ENCODE measurements around the gene OR52N5. TPM values are rescaled to one million over a fixed set of nuclear protein-coding genes. Genes with fewer than 3 reads are reported as not detected.

The OR52N5 gene
- total RNA-seq, 1 experiment from 2014 or later, result not detected

GRCh38 chr11:5737091-5737490 lies 46.1 kb downstream of the OR52N5 start (continued):
- no peak for TF ChIP-seq ARID4B (CRISPR knock-in tag; IDR thresholded peaks at IDR 0.05; ENCODE audit: borderline replicate concordance)
- no peak for TF ChIP-seq JAZF1 (CRISPR knock-in tag; IDR thresholded peaks at IDR 0.05)
- TF ChIP-seq ATF2 (CRISPR knock-in tag; IDR thresholded peaks at IDR 0.05; ENCODE audit: borderline replicate concordance, low read depth), result no peak
- TF ChIP-seq USF2 (CRISPR knock-in tag; IDR thresholded peaks at IDR 0.05), result no peak
- no peak for TF ChIP-seq MLX (CRISPR knock-in tag; IDR thresholded peaks at IDR 0.05)
- no peak for TF ChIP-seq FOXJ3 (CRISPR knock-in tag; IDR thresholded peaks at IDR 0.05; ENCODE audit: borderline replicate concordance)
- no peak for TF ChIP-seq AR (CRISPR knock-in tag; IDR thresholded peaks at IDR 0.05)
- no peak for TF ChIP-seq ZNF138 (CRISPR knock-in tag; conservative IDR thresholded peaks at IDR 0.05)
- TF ChIP-seq ESRRA (CRISPR knock-in tag; IDR thresholded peaks at IDR 0.05; ENCODE audit: borderline replicate concordance), result no peak

- DNase-seq (ENCODE audit: low spot score), result no peak
- Mint-ChIP-seq H3K36me3 (no peaks in the 10 kb centered on the region), H3K27me3 (ENCODE audit: low read depth) (no peaks in the 10 kb centered on the region), H3K27ac (no peak within 1 kb of the TSS), H3K9me3 (no peaks in the 10 kb centered on the region), H3K4me1 (no peaks in the 10 kb centered on the region), H3K4me3 (no peak within 1 kb of the TSS)
- ChIA-PET CTCF (no interaction called here), POLR2A (no interaction called here)
- ATAC-seq, result no peak
- no peak for TF ChIP-seq STAT6 (CRISPR knock-in tag; conservative IDR thresholded peaks at IDR 0.05; ENCODE audit: low read depth)
- TF ChIP-seq FOXJ3 (CRISPR knock-in tag; IDR thresholded peaks at IDR 0.05; ENCODE audit: borderline replicate concordance), result no peak
- no peak for TF ChIP-seq ZNF396 (CRISPR knock-in tag; IDR thresholded peaks at IDR 0.05; ENCODE audit: borderline replicate concordance)
- no peak for TF ChIP-seq NFATC4 (CRISPR knock-in tag; IDR thresholded peaks at IDR 0.05)
- TF ChIP-seq GTF2I (CRISPR knock-in tag; conservative IDR thresholded peaks at IDR 0.05), result no peak
- no peak for TF ChIP-seq ZNF281 (CRISPR knock-in tag; IDR thresholded peaks at IDR 0.05)
- no peak for TF ChIP-seq ZNF671 (CRISPR knock-in tag; IDR thresholded peaks at IDR 0.05)
- no peak for TF ChIP-seq CTCF (IDR thresholded peaks at IDR 0.05)
- no peak for TF ChIP-seq CBFB (CRISPR knock-in tag; IDR thresholded peaks at IDR 0.05; ENCODE audit: low read depth)
- no peak for TF ChIP-seq SMAD3 (CRISPR knock-in tag; IDR thresholded peaks at IDR 0.05; ENCODE audit: borderline replicate concordance)
Observed at GRCh38 chr11:5736396-5736795, 46.8 kb downstream of the OR52N5 start, which contains the start of gene OR56B1. OR56B1 (plus strand) TSS chr11:5736448; CDS start chr11:5736517, 69 bp downstream.

Measured in WTC11 (cell line).